NCI-H1092 (cell line): Measurements from ENCODE around the gene GNAS-AS1.

Experiments
- DNase-seq: peaks from one replicate; lab custom pipeline; 2025; lab: John Stamatoyannopoulos, UW

GNAS-AS1 gene

GRCh38 chr20:58808271-58809046, 42.2 kb downstream of the GNAS-AS1 start:
- no peak for DNase-seq

GRCh38 chr20:58807801-58808200, 42.9 kb downstream of the GNAS-AS1 start:
- DNase-seq, result no peak

GRCh38 chr20:58803533-58803932, 47.2 kb downstream of the GNAS-AS1 start:
- no peak for DNase-seq

GRCh38 chr20:58802061-58802460, 48.6 kb downstream of the GNAS-AS1 start:
- no peak for DNase-seq

- no peak for DNase-seq
These were observed 50.4 kb downstream of the GNAS-AS1 start for GRCh38 chr20:58800134-58800871.

GRCh38 chr20:58797371-58798338, 53.0 kb downstream of the GNAS-AS1 start:
- DNase-seq, result no peak

- DNase-seq, result no peak
These were observed 54.8 kb downstream of the GNAS-AS1 start for GRCh38 chr20:58795923-58796245.

GRCh38 chr20:58795181-58795922, 55.4 kb downstream of the GNAS-AS1 start:
- no peak for DNase-seq

- DNase-seq, result no peak
These were observed 56.1 kb downstream of the GNAS-AS1 start for GRCh38 chr20:58794510-58795180.

- no peak for DNase-seq
These were observed 56.9 kb downstream of the GNAS-AS1 start for GRCh38 chr20:58793512-58794420.

- DNase-seq, result no peak
These were observed 58.3 kb downstream of the GNAS-AS1 start for GRCh38 chr20:58792426-58792825.

- no peak for DNase-seq
These were observed 59.4 kb downstream of the GNAS-AS1 start for GRCh38 chr20:58791286-58791685.

- DNase-seq, result no peak
These were observed 60.2 kb downstream of the GNAS-AS1 start for GRCh38 chr20:58790454-58790853.

GRCh38 chr20:58788896-58789544, 61.7 kb downstream of the GNAS-AS1 start:
- no peak for DNase-seq

GRCh38 chr20:58787211-58788005, 63.3 kb downstream of the GNAS-AS1 start:
- DNase-seq, result no peak

- DNase-seq, result no peak
These were observed 66.2 kb downstream of the GNAS-AS1 start for GRCh38 chr20:58784321-58785074.

GRCh38 chr20:58783511-58784011, 67.1 kb downstream of the GNAS-AS1 start:
- DNase-seq, result no peak

- DNase-seq, result no peak
These were observed 69.6 kb downstream of the GNAS-AS1 start for GRCh38 chr20:58781138-58781537.
